CD4-positive, alpha-beta T cell treated with Interleukin-6 for 4 hours (primary cell): ENCODE measurements around the gene NEURL1B.
A peak's percentile ranks its signal among the peaks of the same experiment; 100 is the strongest.

Experiments
- DNase-seq: peaks from one replicate; pipeline ENCODE4 v3.0.0-alpha.2; 2020; ENCODE audit warnings: mixed read lengths

The NEURL1B gene

DNA sequence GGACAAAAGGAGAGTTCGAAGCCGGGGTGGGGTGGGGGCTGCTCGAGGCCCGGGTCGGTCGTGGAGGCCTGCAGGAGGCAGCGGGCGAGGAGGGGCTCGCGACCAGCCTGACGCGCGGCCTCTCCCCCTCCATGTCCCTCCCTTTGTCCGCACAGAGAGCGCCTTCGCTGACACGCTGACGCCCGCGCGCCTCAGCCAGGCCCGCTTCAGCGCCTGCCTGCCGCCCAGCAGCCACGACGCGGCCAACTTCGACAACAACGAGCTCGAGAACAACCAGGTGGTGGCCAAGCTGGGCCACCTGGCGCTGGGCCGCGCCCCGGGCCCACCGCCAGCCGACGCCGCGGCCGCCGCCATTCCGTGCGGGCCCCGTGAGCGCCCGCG is 42.2 kb downstream of the NEURL1B start:
- DNase-seq: no peak

DNA sequence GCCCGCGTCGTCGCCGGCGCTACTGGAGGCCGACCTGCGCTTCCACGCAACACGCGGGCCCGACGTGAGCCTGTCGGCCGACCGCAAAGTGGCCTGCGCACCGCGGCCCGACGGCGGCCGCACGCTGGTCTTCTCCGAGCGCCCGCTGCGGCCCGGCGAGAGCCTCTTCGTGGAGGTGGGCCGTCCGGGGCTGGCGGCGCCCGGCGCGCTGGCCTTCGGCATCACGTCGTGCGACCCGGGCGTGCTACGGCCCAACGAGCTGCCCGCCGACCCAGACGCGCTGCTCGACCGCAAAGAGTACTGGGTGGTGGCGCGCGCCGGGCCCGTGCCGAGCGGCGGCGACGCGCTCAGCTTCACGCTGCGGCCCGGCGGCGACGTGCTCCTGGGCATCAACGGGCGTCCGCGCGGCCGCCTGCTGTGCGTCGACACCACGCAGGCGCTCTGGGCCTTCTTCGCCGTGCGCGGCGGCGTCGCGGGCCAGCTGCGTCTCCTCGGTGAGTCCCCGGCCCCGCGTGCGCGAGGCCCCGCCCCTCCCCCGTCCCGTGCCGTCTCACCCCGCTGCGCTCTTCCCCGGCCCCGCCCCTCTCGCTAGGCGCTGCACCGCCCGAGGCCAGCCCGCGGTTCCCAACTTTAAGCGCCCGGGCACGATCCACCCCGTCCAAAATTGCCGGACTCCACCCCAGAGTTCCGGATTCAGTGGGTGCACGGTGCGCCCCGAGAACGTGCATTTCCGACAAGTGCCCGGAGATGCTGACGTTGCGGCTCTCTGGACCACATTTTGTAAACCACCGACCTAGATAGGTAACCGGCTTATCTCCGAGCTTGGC is 42.8 kb downstream of the NEURL1B start:
- DNase-seq: peak; percentile 85

DNA sequence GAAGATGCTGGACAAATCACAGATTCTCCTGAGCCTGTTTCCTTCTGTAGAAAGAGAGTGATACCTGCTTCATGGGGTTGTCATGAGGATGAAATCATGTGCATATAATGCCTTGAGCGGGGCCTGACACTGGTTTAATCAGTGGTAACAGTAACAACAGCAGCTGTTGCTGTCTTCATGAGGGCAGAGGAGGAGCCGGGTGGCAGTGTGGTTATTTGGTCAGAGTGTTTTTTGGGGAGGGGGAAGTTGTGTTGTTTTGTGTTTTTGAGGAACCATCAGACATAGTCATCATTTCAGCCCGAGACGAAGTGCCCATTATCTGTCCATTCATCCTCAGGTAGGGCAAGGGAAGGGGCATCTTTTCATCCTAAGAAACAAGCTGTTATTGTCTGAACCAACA is 44.0 kb downstream of the NEURL1B start:
- DNase-seq: no peak

DNA sequence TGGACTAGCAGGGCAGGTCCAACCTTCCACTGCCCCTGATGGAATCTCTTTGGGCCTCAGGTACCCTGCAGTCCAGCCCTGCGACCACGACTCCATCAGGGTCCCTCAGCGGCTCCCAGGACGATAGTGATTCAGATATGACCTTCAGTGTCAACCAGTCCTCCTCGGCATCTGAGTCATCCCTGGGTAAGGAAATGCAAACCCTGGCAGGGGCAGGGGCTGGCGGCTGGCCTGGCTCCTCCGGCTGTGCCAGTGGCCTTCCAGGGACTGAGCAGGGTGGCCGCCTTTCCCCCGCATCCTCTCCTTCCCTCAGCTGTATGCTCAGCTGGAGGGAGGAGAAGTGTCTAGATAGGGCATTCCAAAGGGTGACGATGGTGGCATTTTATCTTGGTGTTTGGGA is 45.0 kb downstream of the NEURL1B start:
- no peak for DNase-seq

DNA sequence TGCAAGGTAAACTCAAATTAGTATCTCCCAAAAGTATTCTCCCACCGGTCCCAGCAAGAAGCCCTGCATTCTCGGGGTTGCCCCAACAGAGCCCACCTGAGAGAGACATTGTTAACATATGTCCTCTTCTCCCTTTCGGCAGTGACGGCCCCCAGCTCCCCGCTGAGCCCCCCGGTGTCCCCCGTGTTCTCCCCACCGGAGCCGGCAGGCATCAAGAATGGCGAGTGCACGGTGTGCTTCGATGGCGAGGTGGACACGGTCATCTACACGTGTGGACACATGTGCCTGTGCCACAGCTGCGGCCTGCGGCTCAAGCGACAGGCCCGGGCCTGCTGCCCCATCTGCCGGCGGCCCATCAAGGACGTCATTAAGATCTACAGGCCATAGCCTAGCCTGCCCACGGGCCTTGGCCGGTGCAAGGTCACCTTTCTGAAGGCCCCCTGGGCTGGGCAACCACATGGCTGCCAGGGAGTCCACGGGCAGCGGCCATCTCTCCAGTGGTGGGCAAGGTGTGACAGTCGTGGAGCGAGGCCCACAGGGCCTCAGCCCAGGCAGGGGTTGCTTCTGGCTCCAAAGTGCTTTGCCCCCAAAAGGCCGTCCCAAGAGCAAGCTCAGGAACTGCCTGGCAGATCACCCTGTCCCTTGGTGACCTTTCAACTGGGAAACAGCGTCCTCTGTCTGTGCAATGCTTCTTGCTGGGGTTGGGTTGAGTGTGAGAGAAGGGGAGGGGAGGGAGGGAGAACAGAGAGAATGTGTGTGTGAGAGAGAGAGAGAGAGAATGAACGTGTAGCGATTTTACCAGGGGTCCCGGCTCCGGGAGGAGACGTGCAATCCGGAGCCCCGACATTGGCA is 45.7 kb downstream of the NEURL1B start:
- DNase-seq: no peak

DNA sequence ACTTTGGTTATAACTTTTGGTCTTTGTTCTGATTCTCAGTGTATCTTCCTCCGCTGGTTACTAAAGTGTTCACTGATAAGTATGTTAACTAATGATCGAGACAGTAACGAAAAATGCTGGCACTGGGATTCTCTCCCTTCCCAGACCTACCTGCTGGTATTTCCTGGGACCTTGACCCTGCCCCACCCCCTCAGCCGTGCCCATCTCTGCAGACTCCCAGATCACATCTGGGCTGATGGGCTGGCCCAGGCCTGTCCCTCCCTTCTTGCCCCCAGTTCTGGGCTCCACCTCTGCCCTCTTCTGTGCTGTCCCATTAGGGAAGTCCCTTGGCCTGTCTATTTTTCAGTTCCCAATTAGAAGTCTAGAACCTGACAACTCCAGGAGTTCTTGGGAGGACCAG is 46.9 kb downstream of the NEURL1B start:
- DNase-seq: no peak

DNA sequence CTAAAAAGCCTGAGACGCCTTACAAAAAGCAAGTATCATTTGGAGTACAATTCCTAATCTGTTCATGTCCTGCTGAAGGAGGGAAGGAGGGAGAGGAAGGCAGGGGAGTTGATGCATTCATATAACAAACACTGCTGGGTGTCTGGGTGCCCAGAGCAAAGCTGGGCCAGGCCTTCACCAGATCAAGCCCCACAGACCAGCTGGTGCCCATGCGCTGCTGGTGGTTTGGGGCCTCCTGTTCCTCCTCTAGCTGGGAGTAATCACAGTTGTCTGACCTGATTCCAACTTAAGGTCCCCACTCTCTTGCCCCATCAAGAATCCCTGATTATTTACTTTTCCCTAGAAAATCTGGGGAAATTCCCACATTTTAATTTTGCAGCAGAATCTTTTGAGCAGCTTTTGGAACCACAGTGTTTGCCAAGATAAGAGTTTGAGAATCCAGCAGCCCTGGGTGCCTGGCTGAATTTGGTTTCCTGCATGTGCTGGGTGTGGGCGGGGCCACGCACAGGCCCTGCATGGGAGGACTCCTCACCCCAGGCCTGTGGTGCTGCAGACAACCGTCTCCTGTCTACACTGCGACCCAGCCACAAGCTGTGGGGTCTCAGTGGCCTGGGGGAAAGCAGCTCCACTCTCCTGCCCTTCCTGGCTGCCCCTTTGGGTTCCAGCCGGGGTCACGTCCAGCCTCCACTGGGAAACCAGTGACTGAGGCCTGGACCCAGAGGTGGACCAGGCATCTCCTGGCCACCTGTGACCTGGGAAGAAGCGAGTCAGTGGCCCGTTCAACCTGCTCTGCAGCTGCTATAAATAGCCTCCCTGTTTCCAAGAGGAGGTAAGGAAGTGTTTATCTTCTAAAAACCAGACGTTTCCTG is 47.5 kb downstream of the NEURL1B start:
- peak; percentile 70 for DNase-seq

DNA sequence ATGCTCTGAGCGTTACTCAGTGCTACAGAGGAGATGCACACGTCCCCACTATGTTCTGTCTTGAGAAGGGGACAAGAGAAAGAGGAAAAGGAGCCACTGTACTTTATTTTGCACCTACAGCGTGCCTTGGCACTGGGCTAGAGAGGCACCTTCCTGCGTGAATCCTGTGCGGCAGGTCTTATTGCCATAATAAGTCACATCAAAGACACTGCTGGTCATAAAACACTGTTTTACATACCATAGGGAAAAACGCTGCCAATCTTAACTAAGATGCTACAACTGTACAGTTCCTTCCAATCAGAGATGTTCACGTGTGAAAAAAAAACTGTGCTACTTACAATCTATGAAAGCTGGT is 48.1 kb downstream of the NEURL1B start:
- no peak for DNase-seq

DNA sequence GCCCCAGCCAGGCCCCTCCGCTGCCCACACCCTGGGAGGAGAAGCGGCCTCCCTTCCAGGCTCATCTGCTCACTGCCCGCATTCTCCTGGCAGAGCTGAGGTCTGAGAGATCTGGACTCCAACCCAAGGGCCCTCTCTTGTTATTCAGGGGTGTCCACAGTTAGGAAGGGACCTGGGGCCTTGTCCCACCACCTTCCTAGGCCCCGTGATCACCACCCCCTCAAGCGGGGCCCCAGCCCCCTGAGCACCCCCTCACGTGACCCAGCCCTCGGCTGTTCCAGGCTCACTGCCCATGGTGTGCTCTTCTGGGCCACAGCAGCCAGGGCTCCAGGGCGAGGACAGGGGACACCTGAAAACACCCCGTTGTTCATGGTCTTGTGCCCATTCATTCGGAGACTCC is 48.7 kb downstream of the NEURL1B start:
- no peak for DNase-seq

DNA sequence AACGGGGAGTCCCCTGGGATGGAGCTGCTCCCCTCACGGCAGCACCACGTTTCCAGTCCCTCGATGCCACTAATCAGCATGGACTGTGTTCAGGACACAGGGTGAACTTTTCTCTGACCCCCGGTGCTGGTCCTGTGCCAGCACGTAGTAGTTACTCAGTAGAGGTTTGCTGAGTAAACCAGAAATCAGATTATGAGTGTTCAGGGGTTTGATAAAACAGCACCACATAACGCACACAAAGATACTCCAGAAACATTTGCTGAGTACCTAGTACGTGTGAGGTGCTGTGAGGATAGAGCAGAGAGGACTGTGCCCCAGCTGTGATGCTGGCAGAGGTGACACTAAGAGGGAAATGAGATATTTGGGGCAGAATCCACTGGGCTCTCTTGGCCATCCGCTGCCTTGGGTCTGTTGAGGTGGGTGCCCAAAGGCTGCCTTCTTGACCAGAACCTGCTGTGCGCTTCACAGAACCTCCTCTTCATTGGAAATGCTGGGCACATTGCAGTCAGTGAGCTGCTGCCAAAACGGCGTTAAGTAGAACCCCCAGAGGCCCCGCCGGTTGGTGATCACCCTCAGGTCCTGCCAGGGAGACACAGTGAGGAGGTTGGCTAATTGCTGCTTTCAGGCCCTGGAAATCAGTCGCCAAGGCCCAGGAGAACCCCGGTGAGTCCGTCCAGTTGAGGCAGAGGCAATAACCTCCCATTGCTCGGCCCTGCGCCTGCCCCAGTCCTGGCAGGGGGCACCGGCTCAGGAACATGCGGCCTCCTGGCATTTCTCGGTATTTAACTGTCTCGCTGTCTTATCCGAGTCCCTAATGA is 49.4 kb downstream of the NEURL1B start:
- DNase-seq: no peak

DNA sequence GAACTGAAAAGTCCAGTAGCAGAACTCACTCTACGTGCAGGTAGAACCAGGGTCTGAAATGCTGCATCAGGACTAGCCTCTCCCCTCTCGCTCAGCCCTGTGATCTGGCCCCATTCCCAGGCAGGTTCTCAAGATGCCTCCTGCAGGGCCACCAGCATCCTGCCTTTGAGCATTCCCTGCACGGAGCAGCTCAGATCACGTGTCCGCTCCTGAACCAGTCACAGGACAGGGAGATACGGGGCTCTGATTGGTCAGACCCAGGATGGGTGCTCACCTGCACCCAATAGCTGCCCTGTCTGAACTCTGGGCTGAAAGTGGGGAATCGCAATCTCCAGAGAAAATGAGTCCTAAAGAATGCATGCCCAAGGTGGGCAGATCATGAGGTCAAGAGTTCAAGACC is 50.8 kb downstream of the NEURL1B start:
- DNase-seq: no peak

DNA sequence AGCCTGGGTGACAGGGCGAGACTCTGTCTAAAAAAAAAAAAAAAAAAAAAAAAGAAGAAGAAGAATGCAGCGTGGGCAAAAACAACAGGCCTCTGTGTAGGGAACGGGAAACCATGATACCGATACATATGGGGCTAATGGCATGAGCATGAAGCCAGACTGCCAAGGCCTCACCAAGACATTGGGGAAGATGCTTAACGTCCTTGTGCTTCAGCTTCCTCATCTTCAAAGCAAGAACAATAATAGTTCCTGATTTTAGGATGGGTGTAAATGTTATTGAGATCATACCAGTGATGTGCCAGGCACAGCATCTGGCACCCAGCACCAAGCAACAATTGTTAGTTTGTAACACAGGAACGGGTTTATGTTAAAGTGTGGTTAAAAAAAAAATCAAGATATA is 51.4 kb downstream of the NEURL1B start:
- no peak for DNase-seq

DNA sequence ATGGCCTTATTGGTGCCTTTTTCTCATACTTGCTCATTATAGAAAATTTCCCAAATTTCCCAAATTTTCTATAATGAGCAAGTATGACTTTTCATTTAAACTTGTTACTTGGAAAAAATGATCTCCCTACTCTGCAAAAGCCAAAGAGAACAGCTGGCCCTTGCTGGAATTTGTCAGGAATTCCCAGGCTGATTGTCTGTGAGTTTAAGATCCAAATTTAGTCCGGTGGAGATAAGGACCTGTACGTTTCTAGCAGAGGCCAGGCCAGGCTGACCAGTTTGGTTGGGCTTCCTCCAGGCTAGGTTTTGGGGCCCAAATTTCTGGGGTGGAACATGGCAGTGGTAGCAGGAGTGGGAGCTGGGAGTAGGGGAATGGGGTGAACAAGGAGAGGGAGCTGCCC is 51.9 kb downstream of the NEURL1B start:
- DNase-seq: no peak

DNA sequence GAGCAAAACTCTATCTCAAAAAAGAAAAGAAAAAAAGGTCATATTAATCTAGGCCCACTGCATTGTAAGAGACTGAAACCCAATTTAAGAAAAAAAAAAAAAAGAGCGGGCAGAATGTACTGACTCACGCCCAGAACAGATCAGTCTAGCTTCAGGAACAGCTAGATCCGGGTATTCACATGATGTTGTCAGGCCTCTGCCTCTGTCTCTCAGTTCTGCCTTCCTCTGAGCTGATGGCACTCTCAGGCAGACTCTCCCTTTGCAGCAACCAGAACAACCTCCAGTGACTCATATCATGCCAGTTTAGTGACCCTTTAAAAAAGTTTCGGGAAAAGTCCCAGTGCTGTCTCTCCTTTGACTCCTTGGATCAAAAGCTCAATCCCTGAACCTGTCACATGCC is 53.0 kb downstream of the NEURL1B start:
- no peak for DNase-seq

DNA sequence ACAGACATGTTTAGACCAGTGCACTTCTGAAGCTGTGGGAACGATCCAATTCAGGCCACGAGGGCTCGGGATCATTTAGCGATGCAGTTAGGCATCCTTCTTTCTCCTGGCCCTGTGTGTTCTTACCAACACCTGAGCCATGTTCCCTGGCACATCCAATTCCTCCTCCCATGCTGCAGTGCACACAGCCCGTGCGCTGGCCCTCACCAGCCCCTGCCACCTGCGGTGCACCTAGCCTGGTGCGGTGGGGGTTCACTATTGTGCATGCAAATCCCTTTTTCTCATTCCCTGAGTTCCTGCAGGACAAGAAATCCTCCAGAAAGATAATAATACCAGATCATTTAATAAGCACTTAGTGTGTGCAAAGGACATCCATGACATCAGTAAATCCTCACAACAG is 53.5 kb downstream of the NEURL1B start:
- DNase-seq: no peak

DNA sequence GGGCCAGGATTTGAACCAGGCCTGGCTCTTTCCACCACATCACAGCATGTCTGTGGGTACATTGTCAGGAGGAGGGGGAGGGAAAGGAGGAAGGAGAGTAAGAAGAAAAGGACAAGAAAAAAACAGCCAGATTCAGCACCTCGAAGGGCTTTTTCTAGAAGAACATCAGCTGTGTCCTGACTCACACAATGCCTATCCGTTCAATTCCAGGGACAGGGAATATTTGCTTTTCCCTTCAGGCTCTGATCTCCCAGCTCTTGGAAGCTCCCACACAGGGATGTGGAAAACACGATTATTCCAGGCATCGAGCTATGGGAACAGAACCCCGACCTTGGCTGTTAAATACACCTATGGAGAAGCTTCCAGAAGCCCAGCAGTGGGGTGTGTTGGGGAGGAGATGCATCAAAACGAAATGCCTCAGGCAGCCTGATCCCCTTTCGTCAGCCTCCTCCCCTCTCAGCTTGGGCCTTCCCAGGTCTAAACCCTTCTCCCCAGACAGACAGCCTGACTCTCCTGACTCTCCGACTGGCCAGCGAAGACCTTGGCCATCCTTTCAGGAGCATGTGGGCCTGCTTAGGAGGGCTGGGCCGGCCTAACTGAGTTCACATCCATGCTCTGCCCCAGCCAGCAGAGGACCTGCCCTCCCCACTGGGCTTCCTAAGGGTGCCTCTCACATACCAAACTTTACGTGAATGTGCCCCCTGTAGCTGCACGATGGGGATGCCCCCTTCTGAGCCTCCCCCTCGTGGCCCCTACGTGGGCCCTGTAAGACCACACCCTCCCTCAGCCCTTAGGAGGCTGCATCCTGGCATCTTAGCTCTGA is 54.4 kb downstream of the NEURL1B start:
- DNase-seq: no peak

DNA sequence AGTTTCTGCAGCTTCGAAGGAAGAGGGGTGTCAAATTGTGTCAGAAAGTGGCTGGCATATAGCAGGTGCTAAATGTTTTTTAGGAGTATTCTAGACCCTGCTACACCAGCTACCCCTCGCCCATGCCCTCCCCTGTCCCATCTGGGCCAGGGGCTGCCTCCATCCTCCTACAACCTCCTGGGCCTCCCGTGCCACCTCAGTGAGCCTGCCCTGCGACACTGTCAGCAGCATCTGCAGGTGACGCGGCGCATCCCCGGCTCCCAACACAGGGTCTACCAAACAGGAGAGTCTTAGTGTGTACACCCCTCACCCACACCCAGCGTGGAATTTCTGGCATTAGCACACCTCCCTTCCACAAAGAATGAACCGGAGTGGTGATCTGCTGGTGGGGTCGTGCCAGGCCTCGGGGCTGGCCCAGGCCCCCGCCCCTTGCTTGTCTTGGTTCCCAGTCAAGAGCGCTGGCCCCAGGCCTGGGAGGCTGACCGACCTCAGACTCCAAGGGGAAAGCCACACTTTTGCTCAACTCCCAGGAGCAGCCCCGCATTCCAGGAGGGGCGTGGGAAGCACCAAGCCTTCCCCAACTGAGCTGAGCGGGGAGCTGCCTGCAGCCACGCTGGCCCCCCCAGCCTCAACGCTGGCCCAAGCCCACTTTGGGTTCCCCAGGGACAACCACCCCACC is 55.2 kb downstream of the NEURL1B start:
- no peak for DNase-seq

DNA sequence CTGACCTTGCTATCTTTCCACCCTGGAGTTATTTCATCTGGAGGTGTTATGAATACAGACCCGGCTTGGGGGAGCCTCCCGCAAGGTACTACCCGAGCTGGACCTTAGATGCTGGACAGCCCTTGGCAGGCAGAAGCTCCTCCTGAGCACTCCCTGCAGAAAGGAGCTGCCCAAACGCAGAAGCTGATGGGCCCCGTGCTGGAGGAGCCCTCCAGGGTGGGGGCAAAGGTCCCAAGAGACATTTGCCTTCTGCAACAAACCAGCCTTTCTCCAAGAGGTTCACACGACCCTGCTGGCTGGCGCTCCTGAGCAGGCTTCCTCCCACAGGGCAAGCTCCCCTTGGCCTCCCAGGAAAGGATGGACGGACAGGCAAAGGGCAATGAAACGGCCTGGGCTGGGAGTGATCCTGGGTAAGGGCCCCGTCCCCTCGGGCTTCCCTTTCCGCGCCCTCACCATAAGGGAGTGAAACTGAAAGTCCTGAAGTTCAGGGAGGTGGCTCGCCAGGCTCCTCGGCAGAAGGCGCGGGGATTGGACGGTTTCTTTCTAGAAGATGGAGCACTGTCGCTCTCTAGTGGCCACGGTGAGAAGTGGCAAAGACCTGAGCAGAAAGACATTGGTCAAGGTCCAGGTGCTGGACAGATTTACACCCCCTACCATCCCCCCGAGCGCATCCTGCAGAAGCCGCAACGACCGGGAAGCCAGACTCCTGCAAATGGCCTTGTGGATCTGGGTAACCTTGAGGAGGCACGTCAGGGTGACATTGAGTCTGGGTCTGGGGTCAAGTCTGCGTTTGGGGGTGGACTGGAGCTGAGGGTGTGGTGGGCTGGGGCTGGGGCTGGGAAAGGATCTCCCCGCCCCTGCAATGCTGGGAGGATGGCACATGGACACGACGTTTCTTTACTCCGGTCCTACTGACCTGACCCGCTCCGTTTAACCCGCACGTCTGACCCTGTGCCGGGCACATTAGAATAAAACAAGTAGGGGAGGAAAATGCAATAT is 56.4 kb downstream of the NEURL1B start:
- DNase-seq: peak; percentile 90

DNA sequence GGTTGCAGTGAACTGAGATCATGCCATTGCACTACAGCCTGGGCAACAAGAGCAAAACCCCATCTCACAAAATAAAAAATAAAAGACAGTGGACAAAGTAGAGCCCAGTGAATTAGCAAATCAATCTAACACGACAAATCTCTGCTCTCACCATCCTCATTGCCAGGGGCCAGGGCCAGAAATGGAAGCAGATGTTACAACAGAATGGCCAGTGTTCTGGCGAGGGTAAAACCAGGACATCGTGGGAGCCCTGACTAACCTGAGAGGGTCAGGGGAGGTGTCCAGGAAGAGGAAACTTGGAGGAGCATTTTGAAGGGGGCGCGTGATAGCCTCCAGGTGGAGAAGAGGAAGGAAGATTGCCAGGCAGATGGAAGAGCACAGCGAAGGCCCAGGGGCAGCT is 58.4 kb downstream of the NEURL1B start:
- DNase-seq: no peak

DNA sequence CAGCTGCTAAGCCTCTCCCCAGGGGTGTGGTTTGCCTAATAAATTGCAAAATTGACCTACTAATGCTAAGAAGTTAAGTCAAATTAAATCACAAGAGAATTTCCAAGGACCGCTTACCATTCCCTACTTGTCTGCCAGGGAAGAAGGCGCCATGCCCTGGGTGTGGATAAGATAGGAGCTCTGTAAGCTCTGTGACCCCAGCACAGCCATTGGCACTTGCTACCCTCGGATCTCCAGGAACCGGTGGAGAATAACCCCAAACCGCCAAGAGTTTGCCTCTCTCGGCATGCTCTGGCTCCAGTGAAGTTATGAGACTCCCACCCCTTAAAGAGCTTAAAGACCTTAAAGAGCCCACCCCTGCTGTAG is 58.9 kb downstream of the NEURL1B start:
- no peak for DNase-seq
